ENCODE measurements around the gene HIVEP1. TPM values are rescaled to one million over a fixed set of nuclear protein-coding genes. Genes with fewer than 3 reads are reported as not detected.

The HIVEP1 gene
- total RNA-seq, 8 experiments from 2014 or later, result 15.0 to 54.8 (median 16.5) TPM

DNA sequence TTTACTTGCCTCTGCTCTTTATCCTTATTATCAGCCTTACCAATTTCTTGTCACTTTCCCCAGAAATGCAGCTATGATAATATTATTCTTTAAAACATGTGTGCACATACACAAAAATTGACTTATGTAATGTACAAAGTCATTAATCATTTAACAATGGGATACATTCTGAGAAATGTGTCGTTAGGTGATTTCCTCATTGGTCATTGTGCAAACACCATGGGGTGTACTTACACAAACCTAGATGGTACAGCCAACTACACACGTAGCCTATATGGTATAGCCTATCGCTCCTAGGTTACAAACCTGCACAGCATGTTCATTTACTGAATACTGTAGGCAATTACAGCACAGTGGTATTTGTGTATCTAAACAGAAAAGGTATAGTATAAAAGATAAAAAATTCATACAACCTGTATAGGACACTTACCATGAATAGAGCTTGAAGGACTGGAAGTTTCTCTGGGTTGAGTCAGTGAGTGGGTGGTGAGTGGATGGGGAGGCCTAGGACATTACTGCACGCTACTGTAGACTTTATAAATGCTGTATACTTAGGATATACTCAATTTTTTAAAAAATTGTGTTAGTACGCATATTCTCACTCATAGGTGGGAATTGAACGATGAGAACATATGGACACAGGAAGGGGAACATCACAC is 56.9 kb downstream of the HIVEP1 start:
- H3K27ac ChIP-seq, result no peak overlapping the region
- no peak overlapping the region for H3K4me3 ChIP-seq
- H3K4me1 ChIP-seq (replicated peaks in 1 of 2), result no peaks in the 10 kb centered on the region
- in situ Hi-C loops (cut with MboI; ENCODE audit: low pct_unique_long_range_greater_than_20kb in 2 of 9, low sequenced_read_pairs in 9 of 9, unreplicated experiment in 9 of 9), result no loop called here
- WGBS, 10 experiments, result 87 to 100% (median 100%) methylated on average over 1 to 5 of the region's 6 CpGs; no CpG with 5 or more reads in 1 of the 10 experiments
- no peak for ATAC-seq (replicated peaks in 6 of 8)

DNA sequence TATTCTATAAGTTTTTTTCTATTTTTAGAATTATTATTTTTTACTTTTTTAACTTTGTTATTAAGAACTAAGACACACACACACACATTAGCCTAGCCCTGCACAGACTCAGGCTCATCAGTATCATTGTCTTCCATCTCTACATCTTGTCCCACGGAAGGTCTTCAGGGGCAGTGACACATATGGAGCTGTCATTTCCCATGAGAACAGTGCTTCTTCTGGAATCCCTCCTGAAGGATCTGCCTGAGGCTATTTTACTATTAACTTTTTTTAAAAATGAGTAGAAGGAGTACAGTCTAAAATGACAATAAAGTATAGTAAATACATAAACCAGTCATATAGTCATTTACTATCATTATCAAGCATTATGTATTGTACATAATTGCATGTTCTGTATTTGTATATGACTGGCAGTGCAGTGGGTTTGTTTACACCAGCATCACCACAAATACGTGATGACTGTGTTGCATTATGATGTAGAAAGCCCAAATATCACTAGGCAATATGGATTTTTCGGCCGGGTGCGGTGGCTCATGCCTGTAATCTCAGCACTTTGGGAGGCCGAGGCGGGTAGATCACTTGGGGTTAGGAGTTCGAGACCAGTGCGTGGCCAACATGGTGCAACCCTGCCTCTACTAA is 57.9 kb downstream of the HIVEP1 start:
- in situ Hi-C loops (cut with MboI; ENCODE audit: low pct_unique_long_range_greater_than_20kb in 2 of 9, low sequenced_read_pairs in 9 of 9, unreplicated experiment in 9 of 9), result no loop called here
- no peaks in the 10 kb centered on the region for H3K4me1 ChIP-seq (replicated peaks in 1 of 2)
- H3K27ac ChIP-seq, result no peak overlapping the region
- H3K4me3 ChIP-seq, result no peak overlapping the region
- ATAC-seq (replicated peaks in 6 of 8), result no peak
- WGBS, 10 experiments, result 86 to 100% (median 96%) methylated on average over 1 to 8 of the region's 9 CpGs; no CpG with 5 or more reads in 1 of the 10 experiments

DNA sequence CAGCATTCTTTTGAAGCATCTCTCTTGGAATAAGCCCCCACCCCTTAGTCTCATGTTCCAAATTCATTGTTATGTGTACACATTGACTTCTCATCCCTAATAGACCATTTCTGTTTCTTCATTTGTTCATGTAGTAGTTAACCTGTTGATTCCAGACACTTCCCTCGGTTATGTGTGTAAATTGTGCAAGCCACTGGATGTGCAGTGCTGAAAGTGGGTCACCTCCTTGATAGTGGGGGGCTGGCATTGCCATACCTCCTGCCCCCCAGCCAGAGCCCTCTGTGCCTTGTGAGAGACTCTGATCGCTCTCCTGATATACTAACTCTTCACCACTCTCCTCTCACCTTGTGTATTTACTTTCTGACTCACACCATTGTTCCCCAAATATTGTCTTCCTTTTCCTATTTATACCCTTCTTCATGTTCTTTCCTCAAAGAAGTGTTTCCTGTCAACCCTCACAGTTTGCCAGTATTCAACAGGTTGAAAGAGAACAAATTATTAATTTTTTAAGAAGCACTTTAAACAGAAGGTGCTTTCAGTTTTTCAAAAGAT is 59.0 kb downstream of the HIVEP1 start:
- Histone ChIP-seq H3K4me1 (replicated peaks in 1 of 2) (no peaks in the 10 kb centered on the region), H3K4me3 (no peak overlapping the region), H3K27ac (no peak overlapping the region)
- in situ Hi-C loops (cut with MboI; ENCODE audit: low pct_unique_long_range_greater_than_20kb in 2 of 9, low sequenced_read_pairs in 9 of 9, unreplicated experiment in 9 of 9), result no loop called here
- no peak for ATAC-seq (replicated peaks in 6 of 8)
- 71 to 100% (median 100%) methylated on average over 1 to 2 of the region's 2 CpGs; no CpG with 5 or more reads in 1 of the 10 experiments for WGBS, 10 experiments

DNA sequence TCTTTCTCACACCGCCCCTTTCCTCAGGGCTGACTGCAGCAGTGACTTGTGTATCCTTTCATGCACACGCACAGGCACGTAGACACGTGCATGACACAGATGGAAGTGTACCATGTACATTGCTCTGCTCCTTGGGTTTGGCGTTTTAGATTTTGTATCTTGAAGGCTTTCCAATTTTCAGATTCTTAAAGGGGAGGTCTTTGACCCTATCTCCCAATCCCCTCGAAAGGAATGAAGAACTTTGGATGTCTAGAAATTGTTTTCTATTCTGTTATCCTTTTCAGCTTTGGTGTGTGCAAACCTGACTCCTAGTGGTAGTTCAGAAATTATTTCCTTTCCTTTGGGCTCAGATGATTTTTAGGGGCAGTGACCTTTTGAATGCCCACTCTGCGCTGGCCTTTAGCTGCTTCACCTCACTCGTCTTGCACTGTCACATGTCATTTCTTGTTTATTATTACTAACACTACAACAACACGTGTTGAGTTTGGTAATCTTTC is 63.0 kb downstream of the HIVEP1 start:
- Histone ChIP-seq H3K4me1 (replicated peaks in 1 of 2) (no peaks in the 10 kb centered on the region), H3K4me3 (no peak overlapping the region), H3K27ac (no peak overlapping the region)
- ATAC-seq (replicated peaks in 6 of 8), result peak in 1 of 8 experiments; percentile 22
- 53 to 91% (median 79%) methylated on average over 2 to 9 of the region's 9 CpGs for WGBS, 10 experiments
- in situ Hi-C loops (cut with MboI; ENCODE audit: low pct_unique_long_range_greater_than_20kb in 2 of 9, low sequenced_read_pairs in 9 of 9, unreplicated experiment in 9 of 9), result no loop called here

DNA sequence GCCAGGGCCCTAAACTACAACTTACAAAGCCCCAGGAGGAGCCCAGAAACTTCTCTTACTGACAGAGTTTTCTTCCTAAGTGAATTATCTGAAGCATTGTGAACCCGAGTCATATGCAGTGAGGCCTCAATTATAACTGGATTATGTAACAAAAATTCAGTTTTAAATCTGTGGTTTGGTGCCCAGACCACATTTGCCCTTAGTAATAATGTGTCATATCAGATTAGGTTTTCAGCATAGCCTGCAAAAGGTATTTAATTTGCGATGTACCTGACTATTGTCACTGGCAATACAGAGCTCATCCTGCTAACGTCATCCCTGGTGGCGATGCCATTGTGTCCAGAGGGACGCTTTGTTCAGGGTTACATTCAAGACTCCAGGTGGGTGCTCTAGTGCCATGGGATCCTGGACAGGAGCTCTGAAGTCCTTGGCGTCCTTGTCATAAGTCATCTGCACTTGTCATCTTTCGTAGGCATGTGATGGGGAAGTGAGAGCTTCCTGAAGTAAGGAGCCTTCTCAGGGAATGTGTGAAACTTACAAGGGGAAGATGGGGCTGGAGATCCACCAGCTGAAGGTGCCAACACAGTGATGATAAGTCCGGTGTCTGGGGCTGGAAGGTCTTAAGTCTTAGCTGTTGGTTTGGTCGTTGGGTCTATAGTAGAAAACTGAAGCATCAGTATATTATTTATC is 65.1 kb downstream of the HIVEP1 start:
- 78 to 96% (median 91%) methylated on average over 2 to 8 of the region's 9 CpGs; no CpG with 5 or more reads in 3 of the 10 experiments for WGBS, 10 experiments
- Histone ChIP-seq H3K4me1 (replicated peaks in 1 of 2) (no peaks in the 10 kb centered on the region), H3K4me3 (no peak overlapping the region), H3K27ac (no peak overlapping the region)
- no peak for ATAC-seq (replicated peaks in 6 of 8)
- in situ Hi-C loops (cut with MboI; ENCODE audit: low pct_unique_long_range_greater_than_20kb in 2 of 9, low sequenced_read_pairs in 9 of 9, unreplicated experiment in 9 of 9), result no loop called here

DNA sequence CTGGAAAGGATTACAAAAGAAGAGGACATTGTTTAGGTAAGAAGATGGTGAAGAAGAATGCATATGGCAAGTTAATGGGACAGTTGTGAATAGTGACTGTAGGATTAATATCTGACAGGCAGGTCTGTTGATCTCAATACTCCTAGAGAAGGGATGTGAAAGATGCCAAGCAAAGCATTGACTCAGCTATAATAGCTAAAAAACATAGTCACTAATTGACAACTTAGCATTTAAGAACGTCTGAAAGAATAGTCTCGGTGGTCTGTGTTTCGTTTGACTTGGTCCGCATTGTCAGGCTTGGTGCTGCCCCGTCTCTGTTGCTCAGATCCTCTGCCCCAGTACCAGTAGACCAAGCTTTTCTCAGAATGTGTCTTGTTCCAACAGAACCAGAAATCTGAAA is 65.9 kb downstream of the HIVEP1 start:
- WGBS, 10 experiments, result 83 to 100% (median 95%) methylated on average over 1 to 5 of the region's 5 CpGs; no CpG with 5 or more reads in 3 of the 10 experiments
- no peak overlapping the region for H3K4me3 ChIP-seq
- H3K4me1 ChIP-seq (replicated peaks in 1 of 2), result peaks cover 0 to 3% of the 10 kb centered on the region in 2 donors
- no peak for ATAC-seq (replicated peaks in 6 of 8)
- in situ Hi-C loops (cut with MboI; ENCODE audit: low pct_unique_long_range_greater_than_20kb in 2 of 9, low sequenced_read_pairs in 9 of 9, unreplicated experiment in 9 of 9), result no loop called here
- no peak overlapping the region for H3K27ac ChIP-seq

DNA sequence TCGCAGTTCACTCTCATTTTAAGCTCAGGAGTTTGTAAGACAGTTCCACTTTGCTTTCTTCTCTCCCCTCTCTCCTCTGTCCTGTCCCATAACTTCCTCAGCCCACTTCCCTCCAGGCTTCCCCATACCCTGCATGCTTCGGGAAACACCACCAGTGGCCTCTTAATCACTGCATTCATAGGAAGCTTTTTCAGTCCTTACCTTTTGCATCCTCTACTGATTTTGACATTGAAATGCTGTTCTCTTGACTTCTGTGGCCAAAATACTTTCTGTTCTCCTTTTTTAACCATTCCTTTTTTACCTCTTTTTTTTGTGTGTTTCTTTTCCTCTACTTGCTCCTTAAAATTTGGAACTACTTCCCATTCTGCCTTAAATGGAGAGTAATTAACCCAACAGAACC is 69.7 kb downstream of the HIVEP1 start:
- no peak overlapping the region for H3K4me3 ChIP-seq
- WGBS, 10 experiments, result 47 to 100% (median 89%) methylated on average over 1 to 2 of the region's 2 CpGs; no CpG with 5 or more reads in 1 of the 10 experiments
- H3K4me1 ChIP-seq (replicated peaks in 1 of 2), result peaks cover 0 to 14% of the 10 kb centered on the region in 2 donors
- in situ Hi-C loops (cut with MboI; ENCODE audit: low pct_unique_long_range_greater_than_20kb in 2 of 9, low sequenced_read_pairs in 9 of 9, unreplicated experiment in 9 of 9), result no loop called here
- H3K27ac ChIP-seq, result no peak overlapping the region
- no peak for ATAC-seq (replicated peaks in 6 of 8)

DNA sequence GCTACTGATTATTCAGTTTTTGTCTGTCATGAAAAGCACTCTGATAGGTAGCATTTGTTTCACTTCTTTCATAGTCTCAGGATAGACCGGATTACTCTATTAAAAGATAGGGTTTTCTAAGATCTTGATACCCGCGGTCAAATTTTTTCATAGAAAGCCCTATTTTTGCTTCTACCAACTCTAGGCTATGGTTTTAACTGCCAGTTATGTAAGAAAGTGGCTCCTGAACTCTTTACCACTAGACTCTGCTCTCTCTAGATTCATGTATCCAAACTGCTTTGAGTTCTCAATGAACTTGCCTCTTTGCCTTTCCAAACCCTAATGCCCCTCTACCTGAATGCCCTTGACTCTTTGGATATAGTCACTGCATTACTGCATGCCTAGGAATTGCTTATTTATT is 70.3 kb downstream of the HIVEP1 start:
- in situ Hi-C loops (cut with MboI; ENCODE audit: low pct_unique_long_range_greater_than_20kb in 2 of 9, low sequenced_read_pairs in 9 of 9, unreplicated experiment in 9 of 9), result no loop called here
- ATAC-seq (replicated peaks in 6 of 8), result no peak
- Histone ChIP-seq H3K27ac (no peak overlapping the region), H3K4me1 (replicated peaks in 1 of 2) (peaks cover 0 to 14% of the 10 kb centered on the region in 2 donors), H3K4me3 (no peak overlapping the region)
- WGBS, 10 experiments, result 86 to 100% (median 100%) methylated on average over 1 to 3 of the region's 3 CpGs; no CpG with 5 or more reads in 1 of the 10 experiments

DNA sequence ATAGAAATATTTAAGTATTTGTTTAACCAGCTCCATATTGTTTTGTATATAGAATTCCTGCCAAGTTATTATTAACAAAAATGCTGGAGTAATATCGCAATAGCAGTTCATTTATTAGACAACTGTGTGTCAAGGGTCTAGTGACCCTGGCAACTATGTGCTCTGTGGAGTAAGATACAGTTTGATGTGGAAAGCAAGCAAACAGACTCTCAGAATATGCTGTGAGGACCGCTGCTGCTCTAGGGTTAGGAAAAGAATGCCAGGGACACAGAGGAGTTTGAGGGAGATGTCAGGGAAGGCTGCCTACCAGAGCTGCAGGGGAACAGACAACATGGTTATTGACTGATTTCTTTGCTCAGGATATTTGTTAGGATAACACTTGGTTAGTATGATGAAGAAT is 71.2 kb downstream of the HIVEP1 start:
- H3K27ac ChIP-seq, result no peak overlapping the region
- H3K4me3 ChIP-seq, result no peak overlapping the region
- in situ Hi-C loops (cut with MboI; ENCODE audit: low pct_unique_long_range_greater_than_20kb in 2 of 9, low sequenced_read_pairs in 9 of 9, unreplicated experiment in 9 of 9), result no loop called here
- peaks cover 0 to 14% of the 10 kb centered on the region in 2 donors for H3K4me1 ChIP-seq (replicated peaks in 1 of 2)
- peak in 2 of 8 experiments; percentile 27 to 56 for ATAC-seq (replicated peaks in 6 of 8)
- WGBS, 10 experiments, result 44 to 94% (median 67%) methylated on average over 1 to 2 of the region's 2 CpGs; no CpG with 5 or more reads in 3 of the 10 experiments

DNA sequence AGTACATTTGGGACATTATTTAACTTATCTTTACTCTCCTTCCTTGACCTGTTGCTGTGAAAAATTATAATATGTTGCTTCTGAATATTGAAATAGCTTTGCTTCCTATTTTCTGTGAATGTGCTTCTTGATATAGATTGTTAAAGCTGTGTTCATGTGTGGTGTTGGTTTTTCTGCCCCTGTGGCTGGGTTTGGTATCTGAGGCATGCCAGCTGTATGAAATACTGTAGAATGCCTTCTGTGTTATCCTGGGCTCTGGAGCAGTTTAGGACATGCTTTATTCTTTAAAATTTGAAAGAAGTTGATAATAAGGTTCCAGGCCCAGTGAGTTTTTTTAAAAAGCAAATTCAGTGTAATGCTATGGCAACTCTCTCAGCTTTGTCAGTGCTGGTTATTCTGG is 71.7 kb downstream of the HIVEP1 start:
- Histone ChIP-seq H3K4me1 (replicated peaks in 1 of 2) (peaks cover 0 to 14% of the 10 kb centered on the region in 2 donors), H3K27ac (no peak overlapping the region), H3K4me3 (no peak overlapping the region)
- ATAC-seq (replicated peaks in 6 of 8), result peak in 2 of 8 experiments; percentile 31 to 71
- in situ Hi-C loops (cut with MboI; ENCODE audit: low pct_unique_long_range_greater_than_20kb in 2 of 9, low sequenced_read_pairs in 9 of 9, unreplicated experiment in 9 of 9), result no loop called here

DNA sequence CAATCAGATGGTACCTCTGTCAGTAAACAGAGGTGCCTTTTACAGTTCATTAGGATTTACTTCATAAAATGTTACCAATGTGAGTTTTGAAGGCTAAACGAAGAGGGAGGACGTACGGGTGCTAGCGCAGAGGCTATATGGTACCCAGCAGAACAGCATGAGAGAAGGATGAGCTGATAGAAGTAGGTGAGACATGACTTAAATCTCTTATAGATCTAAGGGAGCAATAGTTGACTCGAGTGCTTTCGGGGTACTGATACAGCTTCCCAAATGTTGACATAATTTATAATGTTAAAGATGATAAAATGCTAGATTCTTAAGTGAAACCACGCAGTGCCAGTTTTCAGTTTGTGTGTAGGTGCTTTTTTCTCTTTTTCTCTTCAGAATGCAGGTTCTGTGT is 72.6 kb downstream of the HIVEP1 start:
- WGBS, 10 experiments, result 38 to 100% (median 73%) methylated on average over 1 to 7 of the region's 7 CpGs
- H3K27ac ChIP-seq, result no peak overlapping the region
- H3K4me1 ChIP-seq (replicated peaks in 1 of 2), result peaks cover 0 to 14% of the 10 kb centered on the region in 2 donors
- no peak for ATAC-seq (replicated peaks in 6 of 8)
- in situ Hi-C loops (cut with MboI; ENCODE audit: low pct_unique_long_range_greater_than_20kb in 2 of 9, low sequenced_read_pairs in 9 of 9, unreplicated experiment in 9 of 9), result no loop called here
- no peak overlapping the region for H3K4me3 ChIP-seq

DNA sequence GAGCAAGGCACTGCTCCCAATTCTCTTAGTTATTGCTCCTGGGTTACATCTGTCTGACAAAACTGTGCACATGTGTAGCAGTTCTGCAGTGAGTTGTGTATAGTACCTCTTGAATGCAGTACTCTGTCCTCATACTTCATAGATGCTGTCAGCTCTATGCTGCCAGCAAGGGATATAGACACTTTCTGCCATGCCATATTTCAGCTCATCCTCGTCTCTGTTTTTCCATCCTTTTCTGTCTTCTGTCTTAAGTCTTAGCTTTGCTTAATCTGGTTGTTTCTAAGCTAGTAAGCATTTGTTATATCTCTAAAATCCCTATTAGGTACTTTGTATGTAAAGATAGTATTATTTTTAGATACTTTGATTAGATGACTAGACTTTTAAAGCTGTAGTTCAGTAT is 76.4 kb downstream of the HIVEP1 start:
- in situ Hi-C loops (cut with MboI; ENCODE audit: low pct_unique_long_range_greater_than_20kb in 2 of 9, low sequenced_read_pairs in 9 of 9, unreplicated experiment in 9 of 9), result no loop called here
- no peak overlapping the region for H3K4me3 ChIP-seq
- WGBS, 10 experiments, result 80 to 100% (median 86%) methylated on average over 1 of the region's 1 CpG; no CpG with 5 or more reads in 6 of the 10 experiments
- no peak overlapping the region for H3K27ac ChIP-seq
- peaks cover 0 to 11% of the 10 kb centered on the region in 2 donors for H3K4me1 ChIP-seq (replicated peaks in 1 of 2)
- ATAC-seq (replicated peaks in 6 of 8), result no peak

DNA sequence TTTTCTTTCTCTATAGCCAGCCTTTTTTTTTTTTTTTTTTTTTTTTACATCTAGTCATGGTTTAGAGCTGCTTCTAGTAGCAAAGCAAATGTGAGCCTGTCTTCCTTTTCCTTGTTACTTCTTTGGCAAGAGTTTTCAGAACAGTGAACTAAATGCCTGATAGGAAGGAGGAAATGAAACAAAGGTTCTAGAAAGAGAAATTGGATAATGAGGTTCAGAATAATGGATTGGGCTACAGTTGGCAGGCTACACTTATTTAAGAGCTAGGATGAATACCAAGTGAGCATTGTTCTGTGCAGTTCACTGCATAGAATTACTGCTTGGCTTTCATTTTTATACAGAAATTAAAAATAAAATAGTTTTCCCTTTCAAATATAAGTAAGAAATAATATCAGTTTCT is 78.6 kb downstream of the HIVEP1 start:
- H3K4me3 ChIP-seq, result no peak overlapping the region
- in situ Hi-C loops (cut with MboI; ENCODE audit: low pct_unique_long_range_greater_than_20kb in 2 of 9, low sequenced_read_pairs in 9 of 9, unreplicated experiment in 9 of 9), result no loop called here
- peaks cover 0 to 2% of the 10 kb centered on the region in 2 donors for H3K4me1 ChIP-seq (replicated peaks in 1 of 2)
- H3K27ac ChIP-seq, result no peak overlapping the region
- no peak for ATAC-seq (replicated peaks in 6 of 8)
